ENCODE data around the gene DHX34. TPM values are rescaled to one million over a fixed set of nuclear protein-coding genes. Genes with fewer than 3 reads are reported as not detected.

DHX34 gene
- total RNA-seq, 1 experiment from 2014 or later: 38.2 TPM

- no peak overlapping the region for H3K27ac ChIP-seq (ENCODE audit: insufficient read length, low read depth, low read length)
- no peak overlapping the region for H2BK5ac ChIP-seq (ENCODE audit: insufficient read length, low read length)
- H4K5ac ChIP-seq (ENCODE audit: insufficient read length, low read depth, low read length): no peak overlapping the region
- Mint-ChIP-seq H3K9me3 (no peaks in the 10 kb centered on the region), H3K27me3 (ENCODE audit: low read depth) (no peaks in the 10 kb centered on the region), H3K27ac (no peak overlapping the region), H3K36me3 (ENCODE audit: insufficient read depth in 1 of 3, low read depth in 3 of 3) (peaks cover 69 to 92% (median 86%) of the 10 kb centered on the region in 3 experiments), H3K4me1 (no peaks in the 10 kb centered on the region), H3K4me3 (no peak overlapping the region)
- WGBS (ENCODE audit: extremely low coverage, insufficient read length, low lambda C conversion rate): no CpG with 5 or more reads among the region's 21 CpGs
- no peak overlapping the region for H2BK15ac ChIP-seq (ENCODE audit: low read depth, low read length)
- H3K18ac ChIP-seq (ENCODE audit: insufficient read length, low read depth, low read length): no peak overlapping the region
- H4K8ac ChIP-seq (replicated peaks; ENCODE audit: insufficient read length, low read depth, low read length): no peak overlapping the region
- H3K14ac ChIP-seq (ENCODE audit: insufficient read depth, low read length): no peak overlapping the region
- H3K23ac ChIP-seq (ENCODE audit: insufficient read length, low read depth, low read length): no peak overlapping the region
- no peak overlapping the region for H2BK12ac ChIP-seq (ENCODE audit: insufficient read length, low read depth, low read length)
- no peak overlapping the region for H2BK20ac ChIP-seq (ENCODE audit: low read depth, low read length, poor library complexity, severe bottlenecking)
- no peak overlapping the region for H2BK120ac ChIP-seq (ENCODE audit: low read depth, low read length, poor library complexity, severe bottlenecking)
- no peaks in the 10 kb centered on the region for H3K79me2 ChIP-seq (ENCODE audit: insufficient read depth, low read length)
- no peak overlapping the region for H2AK5ac ChIP-seq (ENCODE audit: insufficient read length, low read length)
- H3K4me1 ChIP-seq (ENCODE audit: insufficient read depth, low read length): no peaks in the 10 kb centered on the region
- H3K4me2 ChIP-seq (ENCODE audit: insufficient read depth, insufficient read length, low read length): no peak overlapping the region
- no peaks in the 10 kb centered on the region for H3K79me1 ChIP-seq (ENCODE audit: insufficient read depth, low read depth, low read length, poor library complexity, severe bottlenecking)
- no peaks in the 10 kb centered on the region for H3K9me3 ChIP-seq (ENCODE audit: control insufficient read depth, low read depth, low read length)
- H3T11ph ChIP-seq (ENCODE audit: low read length): no peak overlapping the region
- H2AFZ ChIP-seq (ENCODE audit: low read length): no peak overlapping the region
- H3K23me2 ChIP-seq (ENCODE audit: insufficient read length, low read depth, low read length, poor library complexity, severe bottlenecking): no peaks in the 10 kb centered on the region
- no peak overlapping the region for H4K91ac ChIP-seq (ENCODE audit: insufficient read length, low read depth, low read length)
- no peak overlapping the region for H3K56ac ChIP-seq (ENCODE audit: insufficient read length, low read depth, low read length)
- H3K9ac ChIP-seq (ENCODE audit: extremely low read depth, insufficient read length, low read length): no peak overlapping the region
- no peak overlapping the region for H3K4ac ChIP-seq (ENCODE audit: low read depth, low read length)
- no peak for DNase-seq
- TF ChIP-seq, protein P1, sequence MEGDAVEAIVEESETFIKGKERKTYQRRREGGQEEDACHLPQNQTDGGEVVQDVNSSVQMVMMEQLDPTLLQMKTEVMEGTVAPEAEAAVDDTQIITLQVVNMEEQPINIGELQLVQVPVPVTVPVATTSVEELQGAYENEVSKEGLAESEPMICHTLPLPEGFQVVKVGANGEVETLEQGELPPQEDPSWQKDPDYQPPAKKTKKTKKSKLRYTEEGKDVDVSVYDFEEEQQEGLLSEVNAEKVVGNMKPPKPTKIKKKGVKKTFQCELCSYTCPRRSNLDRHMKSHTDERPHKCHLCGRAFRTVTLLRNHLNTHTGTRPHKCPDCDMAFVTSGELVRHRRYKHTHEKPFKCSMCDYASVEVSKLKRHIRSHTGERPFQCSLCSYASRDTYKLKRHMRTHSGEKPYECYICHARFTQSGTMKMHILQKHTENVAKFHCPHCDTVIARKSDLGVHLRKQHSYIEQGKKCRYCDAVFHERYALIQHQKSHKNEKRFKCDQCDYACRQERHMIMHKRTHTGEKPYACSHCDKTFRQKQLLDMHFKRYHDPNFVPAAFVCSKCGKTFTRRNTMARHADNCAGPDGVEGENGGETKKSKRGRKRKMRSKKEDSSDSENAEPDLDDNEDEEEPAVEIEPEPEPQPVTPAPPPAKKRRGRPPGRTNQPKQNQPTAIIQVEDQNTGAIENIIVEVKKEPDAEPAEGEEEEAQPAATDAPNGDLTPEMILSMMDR (conservative IDR thresholded peaks at IDR 0.05): no peak
- H4K20me1 ChIP-seq (ENCODE audit: control insufficient read depth, insufficient read depth, insufficient read length): no peaks in the 10 kb centered on the region
- H3K27me3 ChIP-seq (ENCODE audit: insufficient read depth, low read length): no peaks in the 10 kb centered on the region
Measured at GRCh38 chr19:47362321-47362720, 13.2 kb downstream of the DHX34 start.
